Mesothelial cell of epicardium (in vitro differentiated cells): ENCODE data around the gene MICA. TPM values are rescaled to one million over a fixed set of nuclear protein-coding genes. Genes with fewer than 3 reads are reported as not detected.

ENCODE experiments used
- DNase-seq, 2 experiments: peaks; one replicate each; pipeline ENCODE4 v3.0.0; 2021; ENCODE audit warnings: low spot score in 2 of 2; ENCODE audit not compliant: unreplicated experiment in 2 of 2
- H3K27ac Mint-ChIP-seq: 2 replicates; pipeline ENCODE4 v1.8.0; 2021; ENCODE audit warnings: mixed read lengths
- H3K27me3 Mint-ChIP-seq: 2 replicates; pipeline ENCODE4 v1.8.0; 2021; ENCODE audit warnings: low read depth, mixed read lengths
- H3K36me3 Mint-ChIP-seq: 2 replicates; pipeline ENCODE4 v1.8.0; 2021; ENCODE audit warnings: mixed read lengths
- H3K4me1 Mint-ChIP-seq: 2 replicates; pipeline ENCODE4 v1.8.0; 2021; ENCODE audit warnings: mixed read lengths
- H3K4me3 Mint-ChIP-seq: 2 replicates; pipeline ENCODE4 v1.8.0; 2021; ENCODE audit warnings: mild to moderate bottlenecking, moderate library complexity, mixed read lengths
- H3K9me3 Mint-ChIP-seq: 2 replicates; pipeline ENCODE4 v1.8.0; 2021; ENCODE audit warnings: mixed read lengths
- total RNA-seq: library from RNA; stranded (reverse); gene quantifications from 3 replicates; pipeline ENCODE4 v1.2.1, GENCODE V29; 2021
- TF ChIP-seq, protein P1 (sequence below): fragments of 200-600 bp; sonication (generic); IDR thresholded peaks from one replicate; pipeline ENCODE4 v1.5.0; 2021; ENCODE audit warnings: antibody characterized with exemption; ENCODE audit not compliant: unreplicated experiment

MICA gene
- total RNA-seq, 1 donor from 2014 or later = 15.5 TPM

GRCh38 chr6:31414771-31415265 lies 11.4 kb downstream of the MICA start:
- Mint-ChIP-seq H3K27ac (no peak overlapping the region), H3K9me3 (peaks cover 5% of the 10 kb centered on the region), H3K4me1 (no peaks in the 10 kb centered on the region), H3K36me3 (peaks cover 14% of the 10 kb centered on the region), H3K4me3 (no peak overlapping the region), H3K27me3 (peaks cover 1% of the 10 kb centered on the region)
- no peak for DNase-seq
- TF ChIP-seq, protein P1, sequence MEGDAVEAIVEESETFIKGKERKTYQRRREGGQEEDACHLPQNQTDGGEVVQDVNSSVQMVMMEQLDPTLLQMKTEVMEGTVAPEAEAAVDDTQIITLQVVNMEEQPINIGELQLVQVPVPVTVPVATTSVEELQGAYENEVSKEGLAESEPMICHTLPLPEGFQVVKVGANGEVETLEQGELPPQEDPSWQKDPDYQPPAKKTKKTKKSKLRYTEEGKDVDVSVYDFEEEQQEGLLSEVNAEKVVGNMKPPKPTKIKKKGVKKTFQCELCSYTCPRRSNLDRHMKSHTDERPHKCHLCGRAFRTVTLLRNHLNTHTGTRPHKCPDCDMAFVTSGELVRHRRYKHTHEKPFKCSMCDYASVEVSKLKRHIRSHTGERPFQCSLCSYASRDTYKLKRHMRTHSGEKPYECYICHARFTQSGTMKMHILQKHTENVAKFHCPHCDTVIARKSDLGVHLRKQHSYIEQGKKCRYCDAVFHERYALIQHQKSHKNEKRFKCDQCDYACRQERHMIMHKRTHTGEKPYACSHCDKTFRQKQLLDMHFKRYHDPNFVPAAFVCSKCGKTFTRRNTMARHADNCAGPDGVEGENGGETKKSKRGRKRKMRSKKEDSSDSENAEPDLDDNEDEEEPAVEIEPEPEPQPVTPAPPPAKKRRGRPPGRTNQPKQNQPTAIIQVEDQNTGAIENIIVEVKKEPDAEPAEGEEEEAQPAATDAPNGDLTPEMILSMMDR = no peak

DNA sequence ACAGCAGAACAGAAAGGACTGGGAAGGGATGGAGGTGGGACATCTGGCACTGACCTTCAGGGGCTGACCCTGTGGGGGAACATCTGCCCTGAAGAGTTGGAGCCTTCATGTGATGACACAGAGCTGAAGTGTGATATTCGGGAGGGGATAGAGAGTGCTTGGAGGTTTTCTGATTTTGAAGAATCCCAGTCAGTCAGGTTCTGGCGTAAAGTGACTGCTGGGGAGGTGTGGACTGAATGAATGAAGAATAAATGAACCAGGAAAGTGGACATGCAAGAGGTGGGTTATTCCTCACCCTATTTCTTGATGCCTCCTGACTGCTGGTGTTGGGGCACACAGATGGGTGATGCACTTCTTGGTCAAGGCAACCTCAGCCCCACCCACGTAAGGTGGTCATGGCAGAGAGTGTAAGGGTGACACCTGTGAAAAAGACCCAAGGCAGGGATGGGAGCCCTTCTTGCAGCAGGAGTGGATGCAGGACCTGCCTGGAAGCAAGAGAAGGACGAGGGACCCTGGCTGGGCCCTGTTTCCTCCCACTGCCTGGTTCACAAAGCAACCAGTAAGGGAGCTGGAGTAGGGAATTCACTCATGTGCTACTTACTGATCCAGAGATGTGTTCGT lies 13.1 kb downstream of the MICA start:
- no peak for DNase-seq
- H3K4me3 Mint-ChIP-seq = no peak overlapping the region
- no peaks in the 10 kb centered on the region for H3K4me1 Mint-ChIP-seq
- H3K27me3 Mint-ChIP-seq = peaks cover 6% of the 10 kb centered on the region
- H3K9me3 Mint-ChIP-seq = peaks cover 5% of the 10 kb centered on the region
- peaks cover 14% of the 10 kb centered on the region for H3K36me3 Mint-ChIP-seq
- TF ChIP-seq, protein P1 = no peak
- H3K27ac Mint-ChIP-seq = no peak overlapping the region

DNA sequence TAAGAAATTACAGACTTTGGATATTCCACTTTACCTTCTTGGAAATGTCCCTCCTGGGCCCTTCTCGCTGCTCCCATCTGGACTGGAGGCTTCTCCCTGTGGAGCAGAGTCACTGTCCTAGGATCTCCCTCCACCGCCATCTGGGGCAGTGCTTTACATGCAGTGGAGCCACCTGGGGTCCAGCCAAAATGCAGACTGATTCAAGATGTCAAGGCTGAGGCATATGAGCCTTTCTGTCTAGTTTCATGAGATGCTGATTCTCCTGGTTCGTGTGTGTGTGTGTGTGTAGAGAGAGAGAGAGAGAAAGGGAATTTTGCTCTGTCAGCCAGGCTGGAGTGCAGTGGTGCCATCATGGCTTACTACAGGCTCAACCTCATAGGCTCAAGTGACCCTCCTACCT lies 14.9 kb downstream of the MICA start:
- peaks cover 23% of the 10 kb centered on the region for H3K27me3 Mint-ChIP-seq
- H3K36me3 Mint-ChIP-seq = peaks cover 14% of the 10 kb centered on the region
- H3K27ac Mint-ChIP-seq = no peak overlapping the region
- no peak overlapping the region for H3K4me3 Mint-ChIP-seq
- no peak for DNase-seq
- H3K4me1 Mint-ChIP-seq = no peaks in the 10 kb centered on the region
- H3K9me3 Mint-ChIP-seq = peaks cover 5% of the 10 kb centered on the region
- TF ChIP-seq, protein P1 = no peak

- Mint-ChIP-seq H3K36me3 (peaks cover 14% of the 10 kb centered on the region), H3K9me3 (peaks cover 5% of the 10 kb centered on the region), H3K27ac (no peak overlapping the region), H3K4me1 (no peaks in the 10 kb centered on the region), H3K4me3 (no peak overlapping the region), H3K27me3 (peaks cover 34% of the 10 kb centered on the region)
- TF ChIP-seq, protein P1 = no peak
- DNase-seq = no peak
Observed at GRCh38 chr6:31419842-31420241, 16.4 kb downstream of the MICA start.

DNA sequence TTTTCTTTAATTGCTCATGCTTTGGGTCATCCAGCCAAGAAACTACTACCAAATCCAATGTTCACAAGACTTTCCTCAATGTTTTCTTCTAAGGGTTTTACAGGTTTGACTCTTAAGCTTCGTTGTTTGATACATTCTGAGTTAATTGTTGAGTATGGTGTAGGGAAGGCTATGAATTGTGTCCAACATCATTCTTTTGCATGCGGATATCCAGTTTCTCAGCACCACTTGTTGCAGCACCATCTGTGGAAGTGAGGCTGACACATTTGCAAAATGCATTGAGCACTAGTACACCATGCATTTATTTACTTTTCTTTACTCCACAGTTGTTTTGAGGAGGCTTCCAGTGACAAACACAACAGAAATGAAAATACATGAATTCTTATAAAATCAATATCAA lies 17.2 kb downstream of the MICA start:
- Mint-ChIP-seq H3K9me3 (peaks cover 5% of the 10 kb centered on the region), H3K4me3 (no peak overlapping the region), H3K27me3 (peaks cover 41% of the 10 kb centered on the region)

More for the DNA sequence above, 17.2 kb downstream of the MICA start:
- no peak for DNase-seq
- no peak overlapping the region for H3K27ac Mint-ChIP-seq
- H3K36me3 Mint-ChIP-seq = peaks cover 14% of the 10 kb centered on the region
- TF ChIP-seq, protein P1 = no peak
- H3K4me1 Mint-ChIP-seq = no peaks in the 10 kb centered on the region
